Measurements from ENCODE around the gene ZNF800. TPM values are rescaled to one million over a fixed set of nuclear protein-coding genes. Genes with fewer than 3 reads are reported as not detected.
A peak's percentile ranks its signal among the peaks of the same experiment; 100 is the strongest.

The ZNF800 gene
- total RNA-seq, 1 experiment from 2014 or later = 36.5 TPM

DNA sequence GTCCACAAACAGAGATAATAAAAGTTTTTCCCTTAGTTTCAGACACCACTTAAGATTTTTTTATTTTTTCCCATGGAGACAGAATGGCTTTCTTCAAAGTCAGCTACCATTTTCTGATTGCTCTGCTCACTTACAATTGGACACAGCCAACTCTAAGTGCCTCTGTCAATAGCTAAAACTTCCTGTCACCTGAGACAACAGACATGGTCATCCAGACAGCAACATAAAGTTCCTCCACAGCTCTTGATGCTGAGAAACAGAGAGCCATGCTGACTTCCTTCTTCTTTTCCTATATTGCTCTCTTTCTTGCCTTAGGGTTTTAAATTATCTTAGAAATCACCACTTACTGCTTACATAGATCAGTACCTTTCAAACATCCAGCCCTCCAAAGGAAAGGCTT, 12.0 kb downstream of the ZNF800 start:
- Mint-ChIP-seq H3K36me3 (ENCODE audit: insufficient read depth, unreplicated experiment) (no peaks in the 10 kb centered on the region), H3K9me3 (ENCODE audit: low read depth, unreplicated experiment) (no peaks in the 10 kb centered on the region), H3K4me3 (ENCODE audit: low read depth, unreplicated experiment) (no peak overlapping the region), H3K27me3 (ENCODE audit: unreplicated experiment) (no peaks in the 10 kb centered on the region), H3K4me1 (ENCODE audit: low read depth, unreplicated experiment) (peaks cover 27% of the 10 kb centered on the region), H3K27ac (ENCODE audit: unreplicated experiment) (peak overlapping the region; percentile 40)
- no TSS peak for BruUV-seq (replicated peaks)
- intact Hi-C loops (cut with micrococcal nuclease; ENCODE audit: unreplicated experiment) = no loop called here
- DNase-seq = no peak
- no peak for TF ChIP-seq CTCF (IDR thresholded peaks at IDR 0.05; ENCODE audit: unreplicated experiment)
- CTCF ChIA-PET = no interaction called here

DNA sequence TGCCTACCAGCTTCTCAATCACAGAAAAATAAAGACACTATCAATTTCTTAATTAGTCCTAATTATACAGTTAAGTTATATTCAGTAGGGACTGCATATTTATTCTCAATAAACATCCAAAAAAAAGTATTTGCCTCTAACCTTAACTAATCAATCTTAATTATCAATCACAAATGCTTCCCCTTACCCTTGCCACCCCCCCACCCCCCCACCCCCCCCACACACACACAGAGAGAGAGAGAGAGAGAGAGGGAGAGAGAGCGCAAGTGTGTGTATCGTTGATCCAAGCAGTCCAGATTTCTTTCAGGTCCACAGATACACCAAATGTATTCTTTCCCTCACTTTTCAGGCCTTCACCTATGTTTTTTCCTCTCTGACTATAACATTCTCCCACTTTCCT, 12.9 kb downstream of the ZNF800 start:
- CTCF ChIA-PET = interaction anchor here (0.7 kb wide), 1 partner anchor 157 kb away, joined by 5 read pairs; no protein-coding TSS in a partner anchor
- TF ChIP-seq CTCF (IDR thresholded peaks at IDR 0.05; ENCODE audit: unreplicated experiment) = no peak
- H3K9me3 Mint-ChIP-seq (ENCODE audit: low read depth, unreplicated experiment) = no peaks in the 10 kb centered on the region
- DNase-seq = no peak
- peaks cover 27% of the 10 kb centered on the region for H3K4me1 Mint-ChIP-seq (ENCODE audit: low read depth, unreplicated experiment)
- H3K27ac Mint-ChIP-seq (ENCODE audit: unreplicated experiment) = no peak overlapping the region
- H3K27me3 Mint-ChIP-seq (ENCODE audit: unreplicated experiment) = no peaks in the 10 kb centered on the region
- intact Hi-C loops (cut with micrococcal nuclease; ENCODE audit: unreplicated experiment) = no loop called here
- no TSS peak for BruUV-seq (replicated peaks)
- H3K4me3 Mint-ChIP-seq (ENCODE audit: low read depth, unreplicated experiment) = no peak overlapping the region
- no peaks in the 10 kb centered on the region for H3K36me3 Mint-ChIP-seq (ENCODE audit: insufficient read depth, unreplicated experiment)

GRCh38 chr7:127378537-127378936, 14.0 kb downstream of the ZNF800 start:
- Mint-ChIP-seq H3K4me1 (ENCODE audit: low read depth, unreplicated experiment) (peaks cover 25% of the 10 kb centered on the region), H3K4me3 (ENCODE audit: low read depth, unreplicated experiment) (no peak overlapping the region), H3K27me3 (ENCODE audit: unreplicated experiment) (no peaks in the 10 kb centered on the region), H3K36me3 (ENCODE audit: insufficient read depth, unreplicated experiment) (no peaks in the 10 kb centered on the region), H3K27ac (ENCODE audit: unreplicated experiment) (no peak overlapping the region), H3K9me3 (ENCODE audit: low read depth, unreplicated experiment) (no peaks in the 10 kb centered on the region)
- intact Hi-C loops (cut with micrococcal nuclease; ENCODE audit: unreplicated experiment) = no loop called here
- BruUV-seq (replicated peaks) = no TSS peak
- no peak for TF ChIP-seq CTCF (IDR thresholded peaks at IDR 0.05; ENCODE audit: unreplicated experiment)
- CTCF ChIA-PET = no interaction called here
- no peak for DNase-seq

DNA sequence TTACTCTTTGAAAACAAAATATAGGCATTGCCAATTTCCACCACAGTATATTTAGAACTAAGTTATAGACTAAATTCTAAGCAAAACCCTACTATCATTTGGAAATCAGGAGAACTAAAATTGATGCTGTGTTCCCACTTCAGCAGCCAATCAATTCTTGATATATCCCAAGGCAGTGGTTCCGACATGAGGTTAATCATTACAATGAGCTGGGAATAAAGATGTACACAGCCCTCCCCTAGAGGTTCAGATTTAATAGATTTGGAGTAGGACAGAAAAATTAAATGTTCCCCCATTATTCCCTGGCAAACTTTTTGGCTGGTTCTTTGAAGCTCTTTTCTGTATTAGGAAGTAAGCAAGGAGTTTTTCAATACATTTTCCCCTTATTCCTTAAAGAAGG, 15.1 kb downstream of the ZNF800 start:
- no peak for TF ChIP-seq CTCF (IDR thresholded peaks at IDR 0.05; ENCODE audit: unreplicated experiment)
- H3K4me1 Mint-ChIP-seq (ENCODE audit: low read depth, unreplicated experiment) = peaks cover 14% of the 10 kb centered on the region
- DNase-seq = no peak
- intact Hi-C loops (cut with micrococcal nuclease; ENCODE audit: unreplicated experiment) = no loop called here
- no peaks in the 10 kb centered on the region for H3K36me3 Mint-ChIP-seq (ENCODE audit: insufficient read depth, unreplicated experiment)
- no peak overlapping the region for H3K4me3 Mint-ChIP-seq (ENCODE audit: low read depth, unreplicated experiment)
- H3K27me3 Mint-ChIP-seq (ENCODE audit: unreplicated experiment) = no peaks in the 10 kb centered on the region
- no TSS peak for BruUV-seq (replicated peaks)
- H3K27ac Mint-ChIP-seq (ENCODE audit: unreplicated experiment) = no peak overlapping the region
- H3K9me3 Mint-ChIP-seq (ENCODE audit: low read depth, unreplicated experiment) = no peaks in the 10 kb centered on the region
- CTCF ChIA-PET = no interaction called here
